ENCODE data around the gene GPR42.

DNA sequence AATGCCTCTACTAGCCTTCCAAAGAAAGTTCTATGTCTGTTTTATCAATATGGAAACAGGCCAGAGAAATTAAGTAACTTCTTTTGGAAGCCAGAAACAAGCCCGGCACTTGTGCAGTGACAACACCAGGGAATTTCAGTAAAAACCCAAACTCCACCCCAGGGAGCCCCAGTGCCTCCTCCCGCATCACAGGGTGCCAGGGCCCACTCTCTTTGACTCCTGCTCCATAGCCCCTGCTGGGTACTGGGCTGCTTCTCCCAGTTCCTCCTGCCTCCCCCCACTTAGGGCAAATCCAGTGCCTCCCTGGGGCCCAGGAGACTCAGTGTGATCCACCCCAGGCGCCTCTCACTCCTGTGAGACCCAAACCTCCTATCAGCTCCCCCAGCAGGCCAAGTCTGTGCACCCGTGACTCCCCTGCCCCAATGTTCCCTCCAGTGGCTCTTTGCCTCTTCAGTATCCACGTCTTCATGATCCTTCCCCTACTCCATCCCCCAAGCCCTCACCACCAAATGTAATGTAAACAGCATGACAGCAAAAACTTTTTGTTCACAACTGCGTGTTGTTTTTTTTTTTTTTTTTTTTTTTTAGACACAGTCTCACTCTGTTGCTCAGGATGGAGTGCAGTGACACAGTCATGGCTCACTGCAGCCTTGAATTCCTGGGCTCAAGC is 14.9 kb upstream of the GPR42 start:
- TF ChIP-seq, protein P1, sequence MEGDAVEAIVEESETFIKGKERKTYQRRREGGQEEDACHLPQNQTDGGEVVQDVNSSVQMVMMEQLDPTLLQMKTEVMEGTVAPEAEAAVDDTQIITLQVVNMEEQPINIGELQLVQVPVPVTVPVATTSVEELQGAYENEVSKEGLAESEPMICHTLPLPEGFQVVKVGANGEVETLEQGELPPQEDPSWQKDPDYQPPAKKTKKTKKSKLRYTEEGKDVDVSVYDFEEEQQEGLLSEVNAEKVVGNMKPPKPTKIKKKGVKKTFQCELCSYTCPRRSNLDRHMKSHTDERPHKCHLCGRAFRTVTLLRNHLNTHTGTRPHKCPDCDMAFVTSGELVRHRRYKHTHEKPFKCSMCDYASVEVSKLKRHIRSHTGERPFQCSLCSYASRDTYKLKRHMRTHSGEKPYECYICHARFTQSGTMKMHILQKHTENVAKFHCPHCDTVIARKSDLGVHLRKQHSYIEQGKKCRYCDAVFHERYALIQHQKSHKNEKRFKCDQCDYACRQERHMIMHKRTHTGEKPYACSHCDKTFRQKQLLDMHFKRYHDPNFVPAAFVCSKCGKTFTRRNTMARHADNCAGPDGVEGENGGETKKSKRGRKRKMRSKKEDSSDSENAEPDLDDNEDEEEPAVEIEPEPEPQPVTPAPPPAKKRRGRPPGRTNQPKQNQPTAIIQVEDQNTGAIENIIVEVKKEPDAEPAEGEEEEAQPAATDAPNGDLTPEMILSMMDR (IDR thresholded peaks at IDR 0.05 in 2 of 3, conservative IDR thresholded peaks at IDR 0.05 in 1 of 3; ENCODE audit: borderline replicate concordance in 1 of 3, insufficient read depth in 1 of 3, low read depth in 2 of 3, low read length in 2 of 3) = no peak
- TF ChIP-seq ZFX (IDR thresholded peaks at IDR 0.05) = no peak
- TF ChIP-seq ZNF274 (IDR thresholded peaks at IDR 0.05; ENCODE audit: low read depth, low read length) = no peak
- TF ChIP-seq EZH2 (IDR thresholded peaks at IDR 0.05) = no peak
